IMR-90 (cell line): Measurements from ENCODE around the gene IL1A. TPM values are rescaled to one million over a fixed set of nuclear protein-coding genes. Genes with fewer than 3 reads are reported as not detected.
A peak's percentile ranks its signal among the peaks of the same experiment; 100 is the strongest.

Source experiments
- ATAC-seq: fragments of 200-7000 bp; cut with Tn5 transposase; 2 replicates; pipeline ENCODE4 v1.9.1; 2020; ENCODE audit warnings: low read depth, mild to moderate bottlenecking, moderate library complexity
- BruUV-seq: library from RNA; stranded (reverse); fragments of 400-500 nt; replicated peaks from 2 replicates; lab custom pipeline; 2021; lab: Mats Ljungman, UMichigan
- CTCF ChIA-PET: fragments of 300-600 bp; formaldehyde crosslinking; extraction: SDS; loops from one replicate; lab custom pipeline; 2021; ENCODE audit warnings: antibody characterized with exemption; lab: Yijun Ruan, JAX
- POLR2A ChIA-PET: fragments of 300-600 bp; sonication (Branson Sonifier 250); formaldehyde crosslinking; loops from one replicate; lab custom pipeline; 2022; ENCODE audit warnings: antibody characterized with exemption; ENCODE audit not compliant: unreplicated experiment; lab: Charles Lee
- DNase-seq: peaks from one replicate; pipeline ENCODE4 v3.0.0; 2013
- H2AFZ ChIP-seq: replicated peaks from 2 replicates; pipeline ENCODE3; 2013; ENCODE audit warnings: low read length, mild to moderate bottlenecking; ENCODE audit not compliant: poor library complexity
- H2AK5ac ChIP-seq: 2 replicates; pipeline ENCODE4 v1.6.1; 2013; ENCODE audit warnings: low read depth, low read length, inconsistent platforms
- H2AK9ac ChIP-seq: replicated peaks from 2 replicates; pipeline ENCODE3; 2013; ENCODE audit warnings: mild to moderate bottlenecking, low read depth, low read length, moderate library complexity; ENCODE audit not compliant: poor library complexity
- H2BK120ac ChIP-seq: 2 replicates; pipeline ENCODE4 v1.6.1; 2013; ENCODE audit warnings: low read depth, low read length, inconsistent platforms
- H2BK15ac ChIP-seq: 3 replicates; pipeline ENCODE4 v1.6.1; 2013; ENCODE audit warnings: low read depth, low read length, inconsistent platforms
- H2BK20ac ChIP-seq: 2 replicates; pipeline ENCODE4 v1.6.1; 2013; ENCODE audit warnings: low read depth, mild to moderate bottlenecking, inconsistent platforms, low read length, moderate library complexity
- H2BK5ac ChIP-seq: 2 replicates; pipeline ENCODE4 v1.6.1; 2013; ENCODE audit warnings: mild to moderate bottlenecking, low read depth, low read length, inconsistent platforms; ENCODE audit not compliant: poor library complexity, severe bottlenecking
- H3K14ac ChIP-seq: replicated peaks from 2 replicates; pipeline ENCODE4 v1.6.1; 2013; ENCODE audit warnings: low read depth, low read length, inconsistent platforms
- H3K18ac ChIP-seq: 2 replicates; pipeline ENCODE4 v1.6.1; 2013; ENCODE audit warnings: low read depth, low read length, control low read depth
- H3K23ac ChIP-seq: 2 replicates; pipeline ENCODE4 v1.6.1; 2013; ENCODE audit warnings: low read depth, low read length, inconsistent platforms
- H3K27ac ChIP-seq: 2 replicates; pipeline ENCODE4 v1.5.1; 2013; ENCODE audit warnings: mild to moderate bottlenecking, control low read depth, low read length; ENCODE audit not compliant: insufficient read depth
- H3K27me3 ChIP-seq: 2 replicates; pipeline ENCODE4 v1.6.1; 2013; ENCODE audit warnings: low read length; ENCODE audit not compliant: control insufficient read depth, insufficient read depth
- H3K36me3 ChIP-seq: 2 replicates; pipeline ENCODE4 v1.6.1; 2013; ENCODE audit warnings: low read length, mixed read lengths; ENCODE audit not compliant: control insufficient read depth, insufficient read depth
- H3K4ac ChIP-seq: 2 replicates; pipeline ENCODE4 v1.6.1; 2013; ENCODE audit warnings: low read depth, low read length, inconsistent platforms
- H3K4me1 ChIP-seq: 2 replicates; pipeline ENCODE4 v1.6.1; 2013; ENCODE audit warnings: low read length, mixed read lengths; ENCODE audit not compliant: control insufficient read depth, insufficient read depth
- H3K4me2 ChIP-seq: 2 replicates; pipeline ENCODE4 v1.6.1; 2013; ENCODE audit warnings: low read depth, mild to moderate bottlenecking, control low read depth, low read length, moderate library complexity
- H3K4me3 ChIP-seq: 2 replicates; pipeline ENCODE4 v1.5.1; 2013; ENCODE audit warnings: low read depth, mild to moderate bottlenecking, control low read depth, low read length, moderate library complexity; ENCODE audit not compliant: insufficient read depth
- H3K56ac ChIP-seq: 2 replicates; pipeline ENCODE4 v1.6.1; 2013; ENCODE audit warnings: low read length, inconsistent platforms; ENCODE audit not compliant: insufficient read depth; ENCODE audit errors: extremely low read depth
- H3K79me1 ChIP-seq, 2 experiments: 2 replicates each; pipeline ENCODE4 v1.6.1; 2013; ENCODE audit warnings: low read length in 2 of 2, inconsistent platforms in 1 of 2, low read depth in 1 of 2
- H3K9ac ChIP-seq: 2 replicates; pipeline ENCODE4 v1.6.1; 2013; ENCODE audit warnings: low read depth, low read length, control low read depth
- H3K9me1 ChIP-seq: 2 replicates; pipeline ENCODE4 v1.6.1; 2013; ENCODE audit warnings: low read length, inconsistent platforms; ENCODE audit not compliant: insufficient read depth
- H3K9me3 ChIP-seq: 2 replicates; pipeline ENCODE4 v1.6.1; 2013; ENCODE audit warnings: low read length; ENCODE audit not compliant: control insufficient read depth, insufficient read depth
- H4K20me1 ChIP-seq: 2 replicates; pipeline ENCODE4 v1.6.1; 2013; ENCODE audit warnings: low read length, inconsistent platforms; ENCODE audit not compliant: insufficient read depth
- H4K5ac ChIP-seq: 2 replicates; pipeline ENCODE4 v1.6.1; 2013; ENCODE audit warnings: mild to moderate bottlenecking, low read depth, low read length, control low read depth
- H4K8ac ChIP-seq, 2 experiments: 2 replicates each; pipeline ENCODE4 v1.6.1; 2013; ENCODE audit warnings: low read depth in 2 of 2, low read length in 2 of 2, control low read depth in 1 of 2, inconsistent platforms in 1 of 2
- H4K91ac ChIP-seq: 2 replicates; pipeline ENCODE4 v1.6.1; 2013; ENCODE audit warnings: low read depth, low read length, inconsistent platforms; ENCODE audit not compliant: insufficient read depth
- BHLHE40 ChIP-seq: fragments of 150-350 bp; IDR thresholded peaks from 2 replicates; pipeline ENCODE4 v1.6.1; 2016; ENCODE audit warnings: mild to moderate bottlenecking, low read depth, low read length
- CHD1 ChIP-seq: IDR thresholded peaks from 2 replicates; pipeline ENCODE4 v1.6.1; 2012; ENCODE audit warnings: low read depth, low read length, improper control_type of control experiment
- ELK1 ChIP-seq: fragments of 150-350 bp; IDR thresholded peaks from 2 replicates; pipeline ENCODE4 v1.6.1; 2016; ENCODE audit warnings: low read depth, mild to moderate bottlenecking, low read length, moderate library complexity, borderline replicate concordance
- FOS ChIP-seq: fragments of 150-350 bp; IDR thresholded peaks from 2 replicates; pipeline ENCODE4 v1.6.1; 2016; ENCODE audit warnings: low read depth, low read length
- MAFK ChIP-seq: IDR thresholded peaks from 2 replicates; pipeline ENCODE4 v1.6.1; 2012; ENCODE audit warnings: low read depth, low read length, improper control_type of control experiment
- MAZ ChIP-seq: IDR thresholded peaks from 2 replicates; pipeline ENCODE4 v1.6.1; 2012; ENCODE audit warnings: low read depth, mild to moderate bottlenecking, low read length, improper control_type of control experiment, moderate library complexity, borderline replicate concordance
- NFE2L2 ChIP-seq: fragments of 150-350 bp; IDR thresholded peaks from 2 replicates; pipeline ENCODE4 v1.6.1; 2016; ENCODE audit warnings: low read depth, mild to moderate bottlenecking, low read length
- POLR2A ChIP-seq: IDR thresholded peaks from 2 replicates; pipeline ENCODE4 v1.6.1; 2012; ENCODE audit warnings: mild to moderate bottlenecking, low read depth, low read length
- RAD21 ChIP-seq: IDR thresholded peaks from 2 replicates; pipeline ENCODE4 v1.6.1; 2012; ENCODE audit warnings: low read length, improper control_type of control experiment
- RFX5 ChIP-seq: IDR thresholded peaks from 2 replicates; pipeline ENCODE4 v1.8.0; 2012; ENCODE audit warnings: low read depth, mild to moderate bottlenecking, low read length, moderate library complexity
- whole genome bisulfite sequencing, 2 experiments: methylation state at CpG; one replicate each; pipeline versions ENCODE4 v1.1.5 to v1.1.7; 2013; ENCODE audit warnings: missing lambda C conversion rate in 2 of 2; ENCODE audit not compliant: insufficient read length in 1 of 2; ENCODE audit errors: extremely low coverage in 2 of 2; 5-methylcytosine and 5-hydroxymethylcytosine counted together
- dilution Hi-C: fragments of 300-500 bp; cut with HindIII; formaldehyde crosslinking; loops from one replicate; pipeline ENCODE4 v1.14.3; 2018; ENCODE audit warnings: low sequenced_read_pairs; ENCODE audit not compliant: unreplicated experiment
- in situ Hi-C: fragments of 300-500 bp; cut with MboI; formaldehyde crosslinking; loops from 3 replicates; pipeline ENCODE4 v1.14.3; 2019; ENCODE audit warnings: low sequenced_read_pairs, inconsistent platforms, mixed read lengths
- intact Hi-C: fragments of 100-400 bp; cut with micrococcal nuclease; formaldehyde crosslinking; loops from 2 replicates; pipeline ENCODE4 v1.10.0; 2022
- polyA plus RNA-seq, 3 experiments: library from polyadenylated mRNA; depleted of rRNA; stranded (reverse); fragments of >200 nt; gene quantifications; 2 replicates each; pipeline ENCODE4 v1.2.3, GENCODE V29; 2012; ENCODE audit warnings: low replicate concordance in 1 of 3
- total RNA-seq: library from RNA; depleted of rRNA; stranded (reverse); fragments of >200 nt; gene quantifications from 2 replicates; pipeline ENCODE4 v1.2.3, GENCODE V29; 2012; rRNA removed

Gene IL1A
- total and polyA plus RNA-seq, 2 of the 4 experiments (the other 2 are of a cell fraction), result 0.48 to 1.1 TPM

DNA sequence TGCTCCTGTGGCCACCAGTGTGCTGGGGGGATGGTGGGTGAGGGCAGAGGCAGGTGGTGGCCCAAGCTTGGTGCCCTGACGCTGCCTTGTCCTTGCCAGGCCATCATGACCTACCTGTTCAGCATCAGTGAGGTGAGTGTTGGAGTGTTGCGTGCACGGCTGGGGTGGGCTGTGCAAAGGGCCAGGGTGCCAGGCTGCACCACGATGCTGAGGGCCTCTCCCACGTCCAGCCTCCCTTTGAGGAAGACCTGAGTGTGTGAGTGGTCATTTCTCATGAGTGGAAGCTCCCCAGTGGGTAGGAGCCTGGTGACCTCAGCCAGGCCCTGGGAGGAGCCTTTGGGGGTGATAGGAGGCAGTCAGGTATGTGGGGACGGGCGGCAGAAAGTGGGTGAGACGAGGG, 60.3 kb downstream of the IL1A start:
- dilution Hi-C loops, result no loop called here
- intact Hi-C loops, result no loop called here

More for the DNA sequence above, 60.3 kb downstream of the IL1A start:
- CTCF ChIA-PET, result interaction anchor here (1.8 to 2.7 kb wide), 3 partner anchors 95 to 124 kb away, joined by 4 to 21 read pairs (median 15); no protein-coding TSS in a partner anchor
- TF ChIP-seq NFE2L2 (no peak), POLR2A (no peak), MAZ (no peak), BHLHE40 (no peak), MAFK (no peak), ELK1 (no peak), RAD21 (no peak), RFX5 (no peak), CHD1 (no peak), FOS (no peak)
- in situ Hi-C loops, result no loop called here
- Histone ChIP-seq H3K18ac (no peak overlapping the region), H2BK5ac (no peak overlapping the region), H4K20me1 (no peaks in the 10 kb centered on the region), H3K36me3 (no peaks in the 10 kb centered on the region), H3K4me1 (peaks cover 1% of the 10 kb centered on the region; the same call in 1 of the 2 replicates), H2BK20ac (no peak overlapping the region), H3K23ac (no peak overlapping the region), H3K27me3 (0 out of 2 replicates have a peak, but pooled peaks cover 2% of the 10 kb centered on the region), H4K5ac (no peak overlapping the region), H3K9ac (no peak overlapping the region), H2BK120ac (no peak overlapping the region), H3K14ac (no peak overlapping the region), H3K27ac (no peak overlapping the region), H3K4ac (no peak overlapping the region), H3K4me3 (no peak overlapping the region), H2BK15ac (no peak overlapping the region), H4K8ac (no peak overlapping the region), H2AK5ac (peak overlapping the region; percentile 79), H3K9me3 (no peaks in the 10 kb centered on the region), H2AFZ (no peak overlapping the region), H3K79me1 (no peaks in the 10 kb centered on the region), H3K9me1 (no peaks in the 10 kb centered on the region), H2AK9ac (no peak overlapping the region), H3K4me2 (no peak overlapping the region), H3K56ac (no peak overlapping the region), H4K91ac (no peak overlapping the region)
- no TSS peak for BruUV-seq
- DNase-seq (no peak), ATAC-seq (no peak)
- POLR2A ChIA-PET, result no interaction called here
- 100% methylated on average over 3 of the region's 8 CpGs; no CpG with 5 or more reads in 1 of the 2 experiments for WGBS, 2 experiments

Other genes with a start within 250 kb of the IL1A start
- 22.8 and 24.6 TPM in 2 replicates for gene POLR1B, start 242.0 kb downstream of the IL1A start, total RNA-seq
- 10.5 and 10.9 TPM in 2 replicates for gene POLR1B, start 242.0 kb downstream of the IL1A start, polyA plus RNA-seq (2012; rRNA removed)
- 4.8 and 8.1 TPM in 2 replicates for gene CHCHD5, start 199.9 kb downstream of the IL1A start, total RNA-seq
- 40.1 and 46.2 TPM in 2 replicates for gene CHCHD5, start 199.9 kb downstream of the IL1A start, polyA plus RNA-seq (2012; rRNA removed)
- 94.1 and 123 TPM in 2 replicates for gene SLC20A1, start 138.6 kb downstream of the IL1A start, total RNA-seq
- gene SLC20A1, start 138.6 kb downstream of the IL1A start, polyA plus RNA-seq (2012; rRNA removed), result 72.3 and 93.6 TPM in 2 replicates
- gene NT5DC4, start 63.5 kb downstream of the IL1A start, total RNA-seq, result not detected in 2 replicates
- gene NT5DC4, start 63.5 kb downstream of the IL1A start, polyA plus RNA-seq (2012; rRNA removed), result not detected in 2 replicates
- 9.9 and 13.3 TPM in 2 replicates for gene CKAP2L, start 19.9 kb downstream of the IL1A start, total RNA-seq
- gene CKAP2L, start 19.9 kb downstream of the IL1A start, polyA plus RNA-seq (2012; rRNA removed), result 6.3 and 6.4 TPM in 2 replicates
- 3.0 and 3.6 TPM in 2 replicates for gene IL1B, start 52.3 kb upstream of the IL1A start, total RNA-seq
- 3.2 and 4.4 TPM in 2 replicates for gene IL1B, start 52.3 kb upstream of the IL1A start, polyA plus RNA-seq (2012; rRNA removed)
- not detected in 2 replicates for gene IL37, start 126.7 kb upstream of the IL1A start, total RNA-seq
- 0.15 TPM in 1 of 2 replicates, not detected in the other for gene IL37, start 126.7 kb upstream of the IL1A start, polyA plus RNA-seq (2012; rRNA removed)
- not detected in 2 replicates for gene IL36G, start 193.5 kb upstream of the IL1A start, total RNA-seq
- not detected in 2 replicates for gene IL36G, start 193.5 kb upstream of the IL1A start, polyA plus RNA-seq (2012; rRNA removed)
- not detected in 2 replicates for gene IL36A, start 221.0 kb upstream of the IL1A start, total RNA-seq
- not detected in 2 replicates for gene IL36A, start 221.0 kb upstream of the IL1A start, polyA plus RNA-seq (2012; rRNA removed)